Measurements from ENCODE around the gene IL4R. TPM values are rescaled to one million over a fixed set of nuclear protein-coding genes. Genes with fewer than 3 reads are reported as not detected.
"Not testable (repeated sequence)": the region's sequence is repeated elsewhere in the genome, so short reads cannot be mapped to it uniquely, and the experiment has no call there.

Gene IL4R
- total and polyA plus RNA-seq, 2 experiments from 2014 or later: 6.4 to 17.6 TPM

GRCh38 chr16:27408602-27409031 lies 94.8 kb downstream of the IL4R start:
- no peaks in the 10 kb centered on the region for H3K36me3 ChIP-seq (ENCODE audit: insufficient read depth)
- no peak overlapping the region for H3K27ac ChIP-seq (ENCODE audit: low read depth)
- ATAC-seq: no peak
- H3K4me3 Mint-ChIP-seq: no peak overlapping the region
- H3K4me1 ChIP-seq (ENCODE audit: insufficient read depth): peaks cover 6% of the 10 kb centered on the region; the same call in 1 of the 2 replicates
- no peak overlapping the region for H3K27ac Mint-ChIP-seq
- H3K4me1 Mint-ChIP-seq: peaks cover 13% of the 10 kb centered on the region; the same call in 2 of the 3 replicates
- no peaks in the 10 kb centered on the region for H3K9me2 ChIP-seq (ENCODE audit: insufficient read depth)
- peak overlapping the region; percentile 93 for H2AFZ ChIP-seq
- no peak overlapping the region for H3K4me2 ChIP-seq
- DNase-seq (ENCODE audit: low spot score): no peak
- no peaks in the 10 kb centered on the region for H4K20me1 ChIP-seq (replicated peaks; ENCODE audit: insufficient read depth)
- H3K27me3 Mint-ChIP-seq (ENCODE audit: insufficient read depth, low read depth, poor library complexity): peaks cover 3% of the 10 kb centered on the region
- H3K9me3 Mint-ChIP-seq: no peaks in the 10 kb centered on the region
- H3K79me2 ChIP-seq (replicated peaks; ENCODE audit: insufficient read depth): no peaks in the 10 kb centered on the region
- H3K4me3 ChIP-seq: no peak overlapping the region
- H3F3A ChIP-seq (replicated peaks; ENCODE audit: low read depth): no peaks in the 10 kb centered on the region
- TF ChIP-seq ZNF331 (CRISPR knock-in tag; IDR thresholded peaks at IDR 0.05; ENCODE audit: low read depth): no peak
- no peak for TF ChIP-seq EZH2phosphoT487 (IDR thresholded peaks at IDR 0.05; ENCODE audit: unreplicated experiment)
- TF ChIP-seq JUNB (IDR thresholded peaks at IDR 0.05; ENCODE audit: unreplicated experiment): no peak
- H3K27me3 ChIP-seq (ENCODE audit: insufficient read depth): no peaks in the 10 kb centered on the region
- H3K36me3 Mint-ChIP-seq (ENCODE audit: low read depth): no peaks in the 10 kb centered on the region; the same call in 2 of the 3 replicates

GRCh38 chr16:27409958-27410357 lies 96.2 kb downstream of the IL4R start:
- not testable (repeated sequence) for H3K9me2 ChIP-seq (ENCODE audit: insufficient read depth); H3K4me1 ChIP-seq (ENCODE audit: insufficient read depth); H3K4me3 ChIP-seq; H3K79me2 ChIP-seq (replicated peaks; ENCODE audit: insufficient read depth); H4K20me1 ChIP-seq (replicated peaks; ENCODE audit: insufficient read depth); H3F3A ChIP-seq (replicated peaks; ENCODE audit: low read depth); H3K4me3 Mint-ChIP-seq; H3K9me3 Mint-ChIP-seq; H3K27me3 Mint-ChIP-seq (ENCODE audit: insufficient read depth, low read depth, poor library complexity); H2AFZ ChIP-seq; H3K36me3 ChIP-seq (ENCODE audit: insufficient read depth); H3K27me3 ChIP-seq (ENCODE audit: insufficient read depth); H3K27ac Mint-ChIP-seq; H3K36me3 Mint-ChIP-seq (ENCODE audit: low read depth); H3K27ac ChIP-seq (ENCODE audit: low read depth); ATAC-seq; DNase-seq (ENCODE audit: low spot score)
- H3K4me1 Mint-ChIP-seq: peaks cover 13% of the 10 kb centered on the region; the same call in 2 of the 3 replicates
- H3K4me2 ChIP-seq: peak overlapping the region; percentile 16; the same call in 1 of the 2 replicates

GRCh38 chr16:27410761-27411160 lies 97.0 kb downstream of the IL4R start:
- Histone ChIP-seq H3K36me3 (ENCODE audit: insufficient read depth) (no peaks in the 10 kb centered on the region), H3K4me2 (peak overlapping the region; percentile 16; the same call in 1 of the 2 replicates), H2AFZ (no peak overlapping the region), H3K27ac (ENCODE audit: low read depth) (no peak overlapping the region), H3K27me3 (ENCODE audit: insufficient read depth) (no peaks in the 10 kb centered on the region), H3K9me2 (ENCODE audit: insufficient read depth) (no peaks in the 10 kb centered on the region), H3K4me1 (ENCODE audit: insufficient read depth) (peaks cover 6% of the 10 kb centered on the region; the same call in 1 of the 2 replicates), H4K20me1 (replicated peaks; ENCODE audit: insufficient read depth) (no peaks in the 10 kb centered on the region), H3K4me3 (0 out of 2 replicates have a peak overlapping the region, but pooled peaks have one; percentile 5), H3K79me2 (replicated peaks; ENCODE audit: insufficient read depth) (no peaks in the 10 kb centered on the region), H3F3A (replicated peaks; ENCODE audit: low read depth) (no peaks in the 10 kb centered on the region)
- DNase-seq (ENCODE audit: low spot score) (no peak), ATAC-seq (no peak)
- Mint-ChIP-seq H3K9me3 (no peaks in the 10 kb centered on the region), H3K27me3 (ENCODE audit: insufficient read depth, low read depth, poor library complexity) (peaks cover 3% of the 10 kb centered on the region), H3K4me3 (no peak overlapping the region), H3K27ac (no peak overlapping the region), H3K36me3 (ENCODE audit: low read depth) (no peaks in the 10 kb centered on the region; the same call in 2 of the 3 replicates), H3K4me1 (peaks cover 13% of the 10 kb centered on the region; the same call in 2 of the 3 replicates)
- TF ChIP-seq EZH2 (IDR thresholded peaks at IDR 0.05; ENCODE audit: low read depth, unreplicated experiment) (no peak), CTCF (conservative IDR thresholded peaks at IDR 0.05; ENCODE audit: low read depth in 2 of 2) (no peak), EZH2phosphoT487 (IDR thresholded peaks at IDR 0.05; ENCODE audit: unreplicated experiment) (no peak), CREB1 (CRISPR knock-in tag; IDR thresholded peaks at IDR 0.05; ENCODE audit: low read depth) (no peak), NANOG (IDR thresholded peaks at IDR 0.05; ENCODE audit: borderline replicate concordance) (no peak), REST (IDR thresholded peaks at IDR 0.05; ENCODE audit: unreplicated experiment) (no peak), STAT1 (IDR thresholded peaks at IDR 0.05; ENCODE audit: unreplicated experiment) (no peak), POLR2AphosphoS5 (IDR thresholded peaks at IDR 0.05; ENCODE audit: low read depth) (no peak)

All from GM23338 (cell line).